ENCODE results near the gene SUMF1.

SUMF1 gene

DNA sequence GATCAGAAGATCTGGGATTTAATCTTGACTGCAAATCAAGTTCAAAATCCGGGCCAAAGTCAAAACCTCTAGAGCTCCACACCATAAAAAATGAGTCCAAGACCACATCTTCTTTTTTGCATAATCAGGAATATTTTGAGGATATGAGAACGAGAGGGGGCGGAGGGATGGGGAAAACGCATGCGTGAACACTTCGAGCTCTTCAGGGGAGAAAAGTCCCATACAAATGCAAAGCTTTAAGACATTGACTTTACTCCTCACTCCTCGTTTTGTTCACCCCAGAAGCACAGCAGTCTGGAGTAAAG is 68.2 kb downstream of the SUMF1 start:
- no peak for TF ChIP-seq CTCF (IDR thresholded peaks at IDR 0.05; ENCODE audit: insufficient read depth, low read depth, low read length, missing control alignments)
- H3K4me3 ChIP-seq (ENCODE audit: low read depth, low read length): no peak overlapping the region
- no peak for DNase-seq (ENCODE audit: low read depth)

GRCh38 chr3:4398120-4398940 is 68.7 kb downstream of the SUMF1 start:
- H3K4me3 ChIP-seq (ENCODE audit: low read depth, low read length): no peak overlapping the region
- DNase-seq (ENCODE audit: low read depth): no peak
- TF ChIP-seq CTCF (IDR thresholded peaks at IDR 0.05; ENCODE audit: insufficient read depth, low read depth, low read length, missing control alignments): no peak

- DNase-seq (ENCODE audit: low read depth): no peak
- TF ChIP-seq CTCF (IDR thresholded peaks at IDR 0.05; ENCODE audit: insufficient read depth, low read depth, low read length, missing control alignments): no peak
- H3K4me3 ChIP-seq (ENCODE audit: low read depth, low read length): no peak overlapping the region
Measured at GRCh38 chr3:4397466-4397865, 69.6 kb downstream of the SUMF1 start.

DNA sequence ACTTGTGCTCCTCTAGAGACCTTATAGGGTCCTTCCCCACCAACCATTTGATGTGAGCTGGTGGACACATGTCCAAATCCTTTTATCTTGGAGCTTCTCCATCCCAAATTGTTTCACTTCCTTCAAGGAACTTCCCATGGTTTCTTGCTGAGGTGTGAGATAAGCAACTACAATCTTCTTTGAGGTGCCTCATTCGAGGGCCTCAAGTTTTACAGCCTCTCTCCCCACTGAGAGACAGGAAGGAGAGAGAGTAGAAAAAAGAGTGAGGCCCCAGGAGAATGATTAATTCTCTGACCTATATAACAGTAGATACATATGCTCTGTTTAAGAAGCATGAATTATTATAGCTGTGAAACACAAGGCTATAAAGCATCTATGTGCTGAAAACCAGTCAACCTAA is 70.5 kb downstream of the SUMF1 start:
- H3K4me3 ChIP-seq (ENCODE audit: low read depth, low read length): no peak overlapping the region
- TF ChIP-seq CTCF (IDR thresholded peaks at IDR 0.05; ENCODE audit: insufficient read depth, low read depth, low read length, missing control alignments): no peak
- no peak for DNase-seq (ENCODE audit: low read depth)

GRCh38 chr3:4396006-4396405 is 71.1 kb downstream of the SUMF1 start:
- H3K4me3 ChIP-seq (ENCODE audit: low read depth, low read length): no peak overlapping the region
- TF ChIP-seq CTCF (IDR thresholded peaks at IDR 0.05; ENCODE audit: insufficient read depth, low read depth, low read length, missing control alignments): no peak

GRCh38 chr3:4395448-4395847 is 71.6 kb downstream of the SUMF1 start:
- no peak for DNase-seq (ENCODE audit: low read depth)
- no peak for TF ChIP-seq CTCF (IDR thresholded peaks at IDR 0.05; ENCODE audit: insufficient read depth, low read depth, low read length, missing control alignments)
- no peak overlapping the region for H3K4me3 ChIP-seq (ENCODE audit: low read depth, low read length)

More at GRCh38 chr3:4396006-4396405, 71.1 kb downstream of the SUMF1 start:
- no peak for DNase-seq (ENCODE audit: low read depth)

DNA sequence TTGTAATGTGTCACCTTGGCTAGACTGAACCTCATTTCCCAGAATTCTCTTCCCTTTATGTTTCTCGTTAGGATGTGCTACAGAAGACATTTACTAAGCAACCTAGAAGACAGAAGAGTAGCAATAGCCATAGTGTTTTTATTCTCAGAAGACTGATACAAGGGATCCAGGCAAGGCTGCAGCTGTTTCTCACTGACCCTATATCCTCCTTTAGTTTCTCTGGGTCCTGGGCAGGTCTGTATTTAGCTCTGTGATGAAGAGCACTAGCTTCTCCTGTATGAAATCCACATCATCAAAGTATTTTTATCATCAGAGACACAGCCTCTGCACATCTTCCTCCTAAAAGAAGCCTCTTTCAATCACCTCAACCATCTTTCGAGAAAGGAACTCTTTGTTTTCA is 72.5 kb downstream of the SUMF1 start:
- no peak overlapping the region for H3K4me3 ChIP-seq (ENCODE audit: low read depth, low read length)
- DNase-seq (ENCODE audit: low read depth): no peak
- no peak for TF ChIP-seq CTCF (IDR thresholded peaks at IDR 0.05; ENCODE audit: insufficient read depth, low read depth, low read length, missing control alignments)
